ENCODE results near the gene NMB. TPM values are rescaled to one million over a fixed set of nuclear protein-coding genes. Genes with fewer than 3 reads are reported as not detected.

Gene NMB
- total and polyA plus RNA-seq, 2 of the 13 experiments (the other 11 are each of a cell fraction or from before 2014, with no cell fraction given), result 10.4 to 25.4 TPM

- H3K27ac ChIP-seq (ENCODE audit: extremely low read length, insufficient read depth, low read length), result no peak overlapping the region
- no peaks in the 10 kb centered on the region for H4K20me1 ChIP-seq (ENCODE audit: insufficient read depth, low read length)
- no peak overlapping the region for H2AFZ ChIP-seq (ENCODE audit: low read length)
- BruUV-seq (replicated peaks), result no TSS peak
- no peaks in the 10 kb centered on the region for H3K27me3 ChIP-seq (ENCODE audit: control insufficient read depth in 1 of 2, insufficient read depth in 2 of 2, low read length in 2 of 2)
- H3K4me3 ChIP-seq (replicated peaks in 1 of 3; ENCODE audit: insufficient read depth in 1 of 3, low read depth in 2 of 3, low read length in 3 of 3), result no peak overlapping the region
- intact Hi-C loops (cut with micrococcal nuclease; ENCODE audit: unreplicated experiment) (no loop called here), in situ Hi-C loops (cut with HindIII; ENCODE audit: extremely low pct_ligation_motif_present, low pct_unique_long_range_greater_than_20kb) (no loop called here)
- no peak overlapping the region for H3K4me2 ChIP-seq (ENCODE audit: low read depth, low read length)
- POLR2A ChIA-PET, result no interaction called here
- TF ChIP-seq MYC (CRISPR knock-in tag; IDR thresholded peaks at IDR 0.05; ENCODE audit: borderline replicate concordance), result no peak
- TF ChIP-seq SKI (IDR thresholded peaks at IDR 0.05; ENCODE audit: partially characterized antibody), result peak; percentile 57
- TF ChIP-seq ZBTB33 (CRISPR knock-in tag; IDR thresholded peaks at IDR 0.05), result peak; percentile 7; the same call in 1 of the 2 replicates
- no peaks in the 10 kb centered on the region for H3K79me2 ChIP-seq (ENCODE audit: insufficient read depth, low read length)
- no peaks in the 10 kb centered on the region for H3K9me3 ChIP-seq (ENCODE audit: low read length)
- DNase-seq (ENCODE audit: low spot score), result no peak
- peaks cover 13 to 53% of the 10 kb centered on the region in 2 experiments for H3K36me3 ChIP-seq (replicated peaks in 1 of 2; ENCODE audit: control insufficient read depth in 1 of 2, insufficient read depth in 2 of 2, low read length in 2 of 2)
- H3K9ac ChIP-seq (ENCODE audit: insufficient read depth, low read depth, low read length), result no peak overlapping the region
- ATAC-seq, result no peak
- CTCF ChIA-PET (ENCODE audit: low intra/inter-chr PET ratio, low total read pairs), result no interaction called here
- 84% methylated on average over 5 of the region's 5 CpGs for WGBS (ENCODE audit: low lambda C conversion rate)
- no peak for FAIRE-seq
- H3K4me1 ChIP-seq (ENCODE audit: insufficient read depth, low read length), result no peaks in the 10 kb centered on the region
Observed at GRCh38 chr15:84685304-84685703, 27.3 kb upstream of the NMB start.

DNA sequence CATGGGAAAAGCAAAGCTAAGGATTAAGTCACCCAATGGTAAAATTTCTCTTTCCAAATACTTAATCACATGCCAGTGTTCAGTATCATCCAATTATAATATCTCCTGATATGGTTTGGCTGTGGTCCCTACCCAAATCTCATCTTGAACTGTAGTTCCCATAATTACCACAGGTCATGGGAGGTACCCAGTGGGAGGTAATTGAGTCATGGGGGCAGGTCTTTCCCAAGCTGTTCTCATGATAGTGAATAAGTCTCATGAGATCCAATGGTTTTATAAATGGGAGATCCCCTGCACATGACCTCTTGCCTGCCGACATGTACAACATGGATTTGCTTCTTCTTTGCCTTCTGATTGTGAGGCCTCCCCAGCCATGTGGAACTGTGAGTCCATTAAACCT, 26.1 kb upstream of the NMB start:
- CTCF ChIA-PET (ENCODE audit: low intra/inter-chr PET ratio, low total read pairs), result no interaction called here
- intact Hi-C loops (cut with micrococcal nuclease; ENCODE audit: unreplicated experiment), result no loop called here
- no peak for DNase-seq (ENCODE audit: low spot score)
- POLR2A ChIA-PET, result no interaction called here
- Histone ChIP-seq H3K4me1 (ENCODE audit: insufficient read depth, low read length) (no peaks in the 10 kb centered on the region), H3K9ac (ENCODE audit: insufficient read depth, low read depth, low read length) (no peak overlapping the region), H3K27ac (ENCODE audit: extremely low read length, insufficient read depth, low read length) (no peak overlapping the region), H3K4me3 (replicated peaks in 1 of 3; ENCODE audit: insufficient read depth in 1 of 3, low read depth in 2 of 3, low read length in 3 of 3) (no peak overlapping the region), H3K9me3 (ENCODE audit: low read length) (no peaks in the 10 kb centered on the region), H3K27me3 (ENCODE audit: control insufficient read depth in 1 of 2, insufficient read depth in 2 of 2, low read length in 2 of 2) (no peaks in the 10 kb centered on the region), H3K36me3 (replicated peaks in 1 of 2; ENCODE audit: control insufficient read depth in 1 of 2, insufficient read depth in 2 of 2, low read length in 2 of 2) (peaks cover 12 to 57% of the 10 kb centered on the region in 2 experiments), H2AFZ (ENCODE audit: low read length) (no peak overlapping the region), H3K79me2 (ENCODE audit: insufficient read depth, low read length) (no peaks in the 10 kb centered on the region), H4K20me1 (ENCODE audit: insufficient read depth, low read length) (no peaks in the 10 kb centered on the region), H3K4me2 (ENCODE audit: low read depth, low read length) (no peak overlapping the region)
- in situ Hi-C loops (cut with HindIII; ENCODE audit: extremely low pct_ligation_motif_present, low pct_unique_long_range_greater_than_20kb), result no loop called here
- 50% methylated on average over 1 of the region's 1 CpG for WGBS (ENCODE audit: low lambda C conversion rate)
- BruUV-seq (replicated peaks), result no TSS peak
- FAIRE-seq, result no peak
- ATAC-seq, result no peak
- no peak for TF ChIP-seq ZSCAN12 (CRISPR knock-in tag; IDR thresholded peaks at IDR 0.05)
- no peak for TF ChIP-seq ZNF597 (CRISPR knock-in tag; IDR thresholded peaks at IDR 0.05)
- no peak for TF ChIP-seq YY1 (IDR thresholded peaks at IDR 0.05; ENCODE audit: insufficient read depth, insufficient replicate concordance, low read depth, low read length)
- TF ChIP-seq, protein P1, sequence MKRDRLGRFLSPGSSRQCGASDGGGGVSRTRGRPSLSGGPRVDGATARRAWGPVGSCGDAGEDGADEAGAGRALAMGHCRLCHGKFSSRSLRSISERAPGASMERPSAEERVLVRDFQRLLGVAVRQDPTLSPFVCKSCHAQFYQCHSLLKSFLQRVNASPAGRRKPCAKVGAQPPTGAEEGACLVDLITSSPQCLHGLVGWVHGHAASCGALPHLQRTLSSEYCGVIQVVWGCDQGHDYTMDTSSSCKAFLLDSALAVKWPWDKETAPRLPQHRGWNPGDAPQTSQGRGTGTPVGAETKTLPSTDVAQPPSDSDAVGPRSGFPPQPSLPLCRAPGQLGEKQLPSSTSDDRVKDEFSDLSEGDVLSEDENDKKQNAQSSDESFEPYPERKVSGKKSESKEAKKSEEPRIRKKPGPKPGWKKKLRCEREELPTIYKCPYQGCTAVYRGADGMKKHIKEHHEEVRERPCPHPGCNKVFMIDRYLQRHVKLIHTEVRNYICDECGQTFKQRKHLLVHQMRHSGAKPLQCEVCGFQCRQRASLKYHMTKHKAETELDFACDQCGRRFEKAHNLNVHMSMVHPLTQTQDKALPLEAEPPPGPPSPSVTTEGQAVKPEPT (CRISPR knock-in tag; IDR thresholded peaks at IDR 0.05; ENCODE audit: low read depth), result no peak
- TF ChIP-seq ZNF510 (CRISPR knock-in tag; IDR thresholded peaks at IDR 0.05; ENCODE audit: low read depth), result no peak
- TF ChIP-seq ZNF24 (IDR thresholded peaks at IDR 0.05), result no peak
- TF ChIP-seq, protein P2, sequence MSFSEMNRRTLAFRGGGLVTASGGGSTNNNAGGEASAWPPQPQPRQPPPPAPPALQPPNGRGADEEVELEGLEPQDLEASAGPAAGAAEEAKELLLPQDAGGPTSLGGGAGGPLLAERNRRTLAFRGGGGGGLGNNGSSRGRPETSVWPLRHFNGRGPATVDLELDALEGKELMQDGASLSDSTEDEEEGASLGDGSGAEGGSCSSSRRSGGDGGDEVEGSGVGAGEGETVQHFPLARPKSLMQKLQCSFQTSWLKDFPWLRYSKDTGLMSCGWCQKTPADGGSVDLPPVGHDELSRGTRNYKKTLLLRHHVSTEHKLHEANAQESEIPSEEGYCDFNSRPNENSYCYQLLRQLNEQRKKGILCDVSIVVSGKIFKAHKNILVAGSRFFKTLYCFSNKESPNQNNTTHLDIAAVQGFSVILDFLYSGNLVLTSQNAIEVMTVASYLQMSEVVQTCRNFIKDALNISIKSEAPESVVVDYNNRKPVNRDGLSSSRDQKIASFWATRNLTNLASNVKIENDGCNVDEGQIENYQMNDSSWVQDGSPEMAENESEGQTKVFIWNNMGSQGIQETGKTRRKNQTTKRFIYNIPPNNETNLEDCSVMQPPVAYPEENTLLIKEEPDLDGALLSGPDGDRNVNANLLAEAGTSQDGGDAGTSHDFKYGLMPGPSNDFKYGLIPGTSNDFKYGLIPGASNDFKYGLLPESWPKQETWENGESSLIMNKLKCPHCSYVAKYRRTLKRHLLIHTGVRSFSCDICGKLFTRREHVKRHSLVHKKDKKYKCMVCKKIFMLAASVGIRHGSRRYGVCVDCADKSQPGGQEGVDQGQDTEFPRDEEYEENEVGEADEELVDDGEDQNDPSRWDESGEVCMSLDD (CRISPR knock-in tag; IDR thresholded peaks at IDR 0.05; ENCODE audit: borderline replicate concordance), result no peak
- TF ChIP-seq SPEN (CRISPR knock-in tag; IDR thresholded peaks at IDR 0.05; ENCODE audit: low read depth), result no peak
